ENCODE measurements around the gene SKOR1. TPM values are rescaled to one million over a fixed set of nuclear protein-coding genes. Genes with fewer than 3 reads are reported as not detected.

The SKOR1 gene
- total RNA-seq, 1 donor from 2014 or later, result 0.41 TPM

DNA sequence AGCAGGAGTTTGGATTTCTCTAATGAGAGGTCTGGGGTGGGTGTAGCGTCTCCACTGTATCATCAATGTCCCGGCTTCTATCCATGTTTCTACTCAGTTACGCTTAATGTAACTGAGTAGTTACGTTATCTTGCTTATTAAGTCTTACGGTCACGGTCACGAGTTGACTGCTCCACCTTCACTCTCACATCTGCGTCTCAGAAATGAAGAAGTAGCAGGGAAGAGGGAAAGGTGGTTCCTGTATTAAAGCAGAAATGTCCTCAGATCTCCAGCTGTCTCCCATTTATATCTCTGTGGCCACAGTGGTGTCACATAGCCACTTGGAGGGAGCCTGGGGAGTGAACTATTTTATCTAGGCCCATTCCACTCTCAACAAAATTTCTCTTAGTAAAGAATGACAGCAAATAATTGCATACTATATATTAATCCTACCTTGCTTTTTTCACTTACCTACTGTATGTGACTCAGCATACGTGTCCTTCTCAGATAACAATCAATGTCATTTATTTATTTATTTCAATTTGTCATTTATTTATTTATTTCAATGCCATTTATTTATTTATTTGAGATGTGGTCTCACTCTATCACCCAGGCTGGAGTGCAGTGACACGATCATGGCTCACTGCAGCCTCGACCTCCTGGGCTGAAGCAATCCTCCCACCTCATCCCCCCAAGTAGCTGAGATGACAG lies 54.3 kb downstream of the SKOR1 start:
- FAIRE-seq (no peak), DNase-seq (ENCODE audit: low spot score in 2 of 2) (no peak)

DNA sequence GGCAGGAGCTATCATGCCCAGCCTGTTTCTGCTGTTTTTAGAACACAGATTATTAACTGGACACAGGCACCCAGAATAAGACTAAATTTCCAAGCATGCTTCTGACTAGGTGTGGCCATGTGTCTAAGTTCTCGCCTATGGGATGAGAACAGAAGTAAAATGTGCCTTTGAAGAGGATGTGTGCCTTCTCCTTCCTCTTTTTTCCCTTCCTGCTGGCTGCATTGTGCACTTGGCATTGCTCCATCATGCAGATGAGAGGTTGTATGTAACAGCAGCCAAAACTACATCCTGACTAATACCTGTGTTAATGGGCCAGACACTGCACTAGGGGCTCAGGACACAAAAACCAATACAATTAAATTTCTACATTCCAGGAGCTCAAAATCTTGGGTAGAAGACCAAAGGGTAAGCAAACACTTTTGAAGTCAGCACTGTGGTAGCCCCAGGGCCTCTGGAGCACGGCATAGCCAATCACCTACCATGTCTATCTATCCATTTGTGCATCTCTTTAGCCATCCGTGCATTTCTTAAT lies 55.4 kb downstream of the SKOR1 start:
- no peak for DNase-seq (ENCODE audit: low spot score in 2 of 2)
- FAIRE-seq, result no peak

DNA sequence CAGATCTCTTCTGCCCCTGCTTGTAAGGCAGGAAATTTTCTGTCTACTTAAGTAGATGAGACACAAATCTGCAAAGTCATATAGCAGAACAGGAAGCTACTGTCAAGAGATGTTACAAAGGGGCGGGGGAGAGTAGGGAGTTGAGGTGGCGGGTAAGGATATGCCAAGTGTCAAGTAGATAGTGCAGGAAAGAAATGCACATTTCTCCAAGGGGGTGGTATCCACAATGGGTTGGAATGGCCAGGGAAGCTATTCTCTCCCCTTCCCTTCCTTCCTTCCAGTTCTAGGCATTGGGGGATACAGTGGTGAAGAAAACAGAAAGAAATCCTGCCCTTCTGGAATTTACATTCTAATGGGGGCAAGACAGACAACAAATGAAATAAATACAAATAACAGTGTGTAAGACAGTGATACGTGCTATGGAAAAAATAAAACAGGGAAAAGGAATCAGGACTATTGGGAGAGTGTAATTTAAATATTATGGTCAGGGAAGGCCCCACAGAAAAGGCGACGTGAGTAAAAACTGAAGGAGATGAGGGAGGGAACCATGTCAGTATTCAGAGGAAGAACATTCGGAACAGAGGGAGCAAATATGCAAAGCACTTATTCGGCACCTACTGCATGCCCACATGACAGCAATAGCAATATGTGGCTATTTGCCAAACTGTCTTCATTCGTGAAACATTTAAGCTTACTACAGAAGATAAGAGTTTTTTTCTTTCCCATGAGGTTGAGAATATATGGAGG lies 57.4 kb downstream of the SKOR1 start:
- DNase-seq (ENCODE audit: low spot score in 2 of 2) (no peak), FAIRE-seq (no peak)

DNA sequence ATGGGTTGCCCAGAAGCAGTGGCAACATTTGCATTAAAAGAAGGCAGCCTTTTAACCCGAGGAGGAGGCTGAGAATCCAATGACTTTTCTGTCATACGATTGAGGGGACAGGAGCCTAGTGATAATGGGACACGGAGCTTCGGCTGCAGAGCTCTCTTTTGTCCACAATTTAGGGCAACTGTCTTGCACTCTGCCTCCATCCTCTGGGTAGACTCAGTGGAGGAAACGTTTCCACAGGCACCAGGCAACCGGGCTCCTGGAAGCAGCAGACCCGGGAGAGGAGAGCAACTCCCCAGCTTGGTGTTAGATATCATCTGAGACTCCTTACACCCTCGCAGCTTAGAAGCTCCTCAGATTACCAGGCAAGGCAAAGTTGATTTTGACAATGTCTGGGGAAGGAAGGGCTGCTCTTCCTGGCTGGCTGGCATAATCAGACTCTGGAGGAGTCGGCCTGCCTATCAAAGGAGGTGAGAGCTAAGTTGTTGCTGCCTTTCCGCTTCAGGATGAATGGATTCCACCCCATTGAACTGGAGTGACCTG lies 58.0 kb downstream of the SKOR1 start:
- DNase-seq (ENCODE audit: low spot score in 2 of 2) (no peak), FAIRE-seq (no peak)

DNA sequence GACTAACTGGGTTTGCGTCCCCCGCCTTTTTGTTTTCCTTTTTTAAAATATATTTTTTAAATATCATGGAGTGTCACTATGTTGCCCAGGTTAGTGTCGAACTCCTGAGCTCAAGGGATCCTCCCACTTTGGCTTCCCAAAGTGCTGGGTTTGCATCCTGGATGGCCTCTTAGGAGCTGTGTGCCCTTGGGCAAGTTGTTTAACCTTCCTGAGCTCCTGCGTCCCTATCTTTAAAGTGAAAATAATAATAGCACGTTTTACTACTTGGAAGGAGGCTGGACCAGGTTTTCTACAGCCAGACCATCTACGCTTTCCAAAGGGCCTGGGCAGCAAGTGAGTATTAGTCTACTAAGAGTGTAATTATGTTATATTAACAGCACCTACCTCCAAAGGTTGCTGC lies 58.7 kb downstream of the SKOR1 start:
- DNase-seq (ENCODE audit: low spot score in 2 of 2), result no peak
- no peak for FAIRE-seq

Small RNA genes lying within 50 kb of the gene (small RNA-seq; reads per million reads assigned to genes)
- 0.08 reads per million for gene RNU6-1

Other genes with a start within 250 kb of the SKOR1 start
- not detected for gene RNU6-1, start 14.5 kb downstream of the SKOR1 start, total RNA-seq
- gene PIAS1, start 228.8 kb downstream of the SKOR1 start, total RNA-seq, result 18.8 TPM

Measured in frontal cortex (tissue), 4 donors.